ENCODE results near the gene DNAJB1. TPM values are rescaled to one million over a fixed set of nuclear protein-coding genes. Genes with fewer than 3 reads are reported as not detected.

Gene DNAJB1
- total RNA-seq, 1 experiment from 2014 or later, result 77.7 TPM

DNA sequence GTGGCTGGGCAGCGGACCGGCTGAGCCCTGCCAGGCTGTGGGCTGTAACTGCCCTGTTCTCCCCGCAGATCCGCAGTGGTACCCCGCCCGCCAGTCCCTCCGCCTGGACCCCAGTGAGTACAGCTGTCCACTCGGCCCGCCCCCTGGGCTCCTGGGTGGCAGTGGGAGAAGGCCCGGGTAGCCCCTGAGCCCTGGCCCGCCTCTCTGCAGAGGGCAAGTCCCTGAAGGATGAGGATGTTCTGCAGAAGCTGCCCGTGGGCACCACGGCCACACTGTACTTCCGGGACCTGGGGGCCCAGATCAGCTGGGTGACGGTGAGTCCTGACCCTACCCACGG is 45.4 kb upstream of the DNAJB1 start:
- H3K4me3 Mint-ChIP-seq, result no peak overlapping the region
- H2BK20ac ChIP-seq (ENCODE audit: low read depth, low read length, poor library complexity, severe bottlenecking), result no peak overlapping the region
- H3K23ac ChIP-seq (ENCODE audit: insufficient read length, low read depth, low read length), result no peak overlapping the region
- H4K20me1 ChIP-seq (ENCODE audit: control insufficient read depth, insufficient read depth, insufficient read length), result no peaks in the 10 kb centered on the region
- no peak overlapping the region for H2BK12ac ChIP-seq (ENCODE audit: insufficient read length, low read depth, low read length)
- WGBS (ENCODE audit: extremely low coverage, insufficient read length, low lambda C conversion rate), result no CpG with 5 or more reads among the region's 16 CpGs
- H2BK120ac ChIP-seq (ENCODE audit: low read depth, low read length, poor library complexity, severe bottlenecking), result no peak overlapping the region
- no peak overlapping the region for H3K27ac ChIP-seq (ENCODE audit: insufficient read length, low read depth, low read length)
- no peaks in the 10 kb centered on the region; the same call in 1 of the 2 replicates for H3K4me1 ChIP-seq (ENCODE audit: insufficient read depth, low read length)
- H3K27me3 Mint-ChIP-seq (ENCODE audit: low read depth), result no peaks in the 10 kb centered on the region
- TF ChIP-seq, protein P1, sequence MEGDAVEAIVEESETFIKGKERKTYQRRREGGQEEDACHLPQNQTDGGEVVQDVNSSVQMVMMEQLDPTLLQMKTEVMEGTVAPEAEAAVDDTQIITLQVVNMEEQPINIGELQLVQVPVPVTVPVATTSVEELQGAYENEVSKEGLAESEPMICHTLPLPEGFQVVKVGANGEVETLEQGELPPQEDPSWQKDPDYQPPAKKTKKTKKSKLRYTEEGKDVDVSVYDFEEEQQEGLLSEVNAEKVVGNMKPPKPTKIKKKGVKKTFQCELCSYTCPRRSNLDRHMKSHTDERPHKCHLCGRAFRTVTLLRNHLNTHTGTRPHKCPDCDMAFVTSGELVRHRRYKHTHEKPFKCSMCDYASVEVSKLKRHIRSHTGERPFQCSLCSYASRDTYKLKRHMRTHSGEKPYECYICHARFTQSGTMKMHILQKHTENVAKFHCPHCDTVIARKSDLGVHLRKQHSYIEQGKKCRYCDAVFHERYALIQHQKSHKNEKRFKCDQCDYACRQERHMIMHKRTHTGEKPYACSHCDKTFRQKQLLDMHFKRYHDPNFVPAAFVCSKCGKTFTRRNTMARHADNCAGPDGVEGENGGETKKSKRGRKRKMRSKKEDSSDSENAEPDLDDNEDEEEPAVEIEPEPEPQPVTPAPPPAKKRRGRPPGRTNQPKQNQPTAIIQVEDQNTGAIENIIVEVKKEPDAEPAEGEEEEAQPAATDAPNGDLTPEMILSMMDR (conservative IDR thresholded peaks at IDR 0.05), result no peak
- H3K4me2 ChIP-seq (ENCODE audit: insufficient read depth, insufficient read length, low read length), result no peak overlapping the region
- peaks cover 10 to 20% (median 12%) of the 10 kb centered on the region in 3 experiments; a peak in 6 of 7 replicates for H3K36me3 Mint-ChIP-seq (ENCODE audit: insufficient read depth in 1 of 3, low read depth in 3 of 3)
- no peak for DNase-seq
- H3K9ac ChIP-seq (ENCODE audit: extremely low read depth, insufficient read length, low read length), result no peak overlapping the region
- no peak overlapping the region for H2BK15ac ChIP-seq (ENCODE audit: low read depth, low read length)
- peaks cover 1% of the 10 kb centered on the region; the same call in 1 of the 2 replicates for H3K79me2 ChIP-seq (ENCODE audit: insufficient read depth, low read length)
- no peak overlapping the region for H4K8ac ChIP-seq (replicated peaks; ENCODE audit: insufficient read length, low read depth, low read length)
- H4K91ac ChIP-seq (ENCODE audit: insufficient read length, low read depth, low read length), result no peak overlapping the region
- H3K9me3 Mint-ChIP-seq, result no peaks in the 10 kb centered on the region
- H3T11ph ChIP-seq (ENCODE audit: low read length), result no peak overlapping the region
- no peak overlapping the region for H3K56ac ChIP-seq (ENCODE audit: insufficient read length, low read depth, low read length)
- H3K27me3 ChIP-seq (ENCODE audit: insufficient read depth, low read length), result no peaks in the 10 kb centered on the region
- no peak overlapping the region for H3K18ac ChIP-seq (ENCODE audit: insufficient read length, low read depth, low read length)
- no peak overlapping the region for H3K14ac ChIP-seq (ENCODE audit: insufficient read depth, low read length)
- H3K4me1 Mint-ChIP-seq, result peaks cover 30 to 46% of the 10 kb centered on the region in 2 experiments
- no peaks in the 10 kb centered on the region for H3K9me3 ChIP-seq (ENCODE audit: control insufficient read depth, low read depth, low read length)
- no peak overlapping the region for H2AFZ ChIP-seq (ENCODE audit: low read length)
- no peak overlapping the region for H3K4ac ChIP-seq (ENCODE audit: low read depth, low read length)
- H2AK5ac ChIP-seq (ENCODE audit: insufficient read length, low read length), result no peak overlapping the region
- H2BK5ac ChIP-seq (ENCODE audit: insufficient read length, low read length), result no peak overlapping the region
- H3K27ac Mint-ChIP-seq, result no peak overlapping the region; a peak in 1 of 7 replicates
- H3K79me1 ChIP-seq (ENCODE audit: insufficient read depth, low read depth, low read length, poor library complexity, severe bottlenecking), result peaks cover 7% of the 10 kb centered on the region
- no peaks in the 10 kb centered on the region for H3K23me2 ChIP-seq (ENCODE audit: insufficient read length, low read depth, low read length, poor library complexity, severe bottlenecking)
- H4K5ac ChIP-seq (ENCODE audit: insufficient read length, low read depth, low read length), result no peak overlapping the region

All from H9 (cell line).